ENCODE data around the gene MAP7.

MAP7 gene

DNA sequence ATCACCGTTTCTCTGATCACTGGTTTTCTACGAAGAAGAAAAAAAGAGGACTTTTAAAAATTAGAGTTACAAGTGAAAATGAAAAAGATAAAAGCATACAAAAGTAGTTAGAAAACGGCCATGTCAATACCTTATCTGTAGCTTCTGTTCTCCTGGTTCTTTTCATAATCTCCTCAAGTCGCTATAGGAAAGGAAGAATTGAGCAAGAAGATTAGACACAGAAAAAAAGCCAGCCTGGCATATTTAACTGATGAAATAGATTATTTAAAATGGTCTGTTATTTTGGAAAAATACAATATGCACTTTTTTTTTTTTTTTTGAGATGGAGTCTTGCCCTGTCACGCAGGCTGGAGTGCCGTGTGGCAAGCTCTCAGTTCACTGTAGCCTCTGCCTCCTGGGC is 190.4 kb downstream of the MAP7 start:
- DNase-seq (ENCODE audit: low spot score): no peak
- TF ChIP-seq, protein P1, sequence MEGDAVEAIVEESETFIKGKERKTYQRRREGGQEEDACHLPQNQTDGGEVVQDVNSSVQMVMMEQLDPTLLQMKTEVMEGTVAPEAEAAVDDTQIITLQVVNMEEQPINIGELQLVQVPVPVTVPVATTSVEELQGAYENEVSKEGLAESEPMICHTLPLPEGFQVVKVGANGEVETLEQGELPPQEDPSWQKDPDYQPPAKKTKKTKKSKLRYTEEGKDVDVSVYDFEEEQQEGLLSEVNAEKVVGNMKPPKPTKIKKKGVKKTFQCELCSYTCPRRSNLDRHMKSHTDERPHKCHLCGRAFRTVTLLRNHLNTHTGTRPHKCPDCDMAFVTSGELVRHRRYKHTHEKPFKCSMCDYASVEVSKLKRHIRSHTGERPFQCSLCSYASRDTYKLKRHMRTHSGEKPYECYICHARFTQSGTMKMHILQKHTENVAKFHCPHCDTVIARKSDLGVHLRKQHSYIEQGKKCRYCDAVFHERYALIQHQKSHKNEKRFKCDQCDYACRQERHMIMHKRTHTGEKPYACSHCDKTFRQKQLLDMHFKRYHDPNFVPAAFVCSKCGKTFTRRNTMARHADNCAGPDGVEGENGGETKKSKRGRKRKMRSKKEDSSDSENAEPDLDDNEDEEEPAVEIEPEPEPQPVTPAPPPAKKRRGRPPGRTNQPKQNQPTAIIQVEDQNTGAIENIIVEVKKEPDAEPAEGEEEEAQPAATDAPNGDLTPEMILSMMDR (IDR thresholded peaks at IDR 0.05; ENCODE audit: extremely low read depth, insufficient read depth, missing control alignments): no peak
- in situ Hi-C loops (cut with MboI; ENCODE audit: low pct_unique_long_range_greater_than_20kb, low sequenced_read_pairs, unreplicated experiment): no loop called here

DNA sequence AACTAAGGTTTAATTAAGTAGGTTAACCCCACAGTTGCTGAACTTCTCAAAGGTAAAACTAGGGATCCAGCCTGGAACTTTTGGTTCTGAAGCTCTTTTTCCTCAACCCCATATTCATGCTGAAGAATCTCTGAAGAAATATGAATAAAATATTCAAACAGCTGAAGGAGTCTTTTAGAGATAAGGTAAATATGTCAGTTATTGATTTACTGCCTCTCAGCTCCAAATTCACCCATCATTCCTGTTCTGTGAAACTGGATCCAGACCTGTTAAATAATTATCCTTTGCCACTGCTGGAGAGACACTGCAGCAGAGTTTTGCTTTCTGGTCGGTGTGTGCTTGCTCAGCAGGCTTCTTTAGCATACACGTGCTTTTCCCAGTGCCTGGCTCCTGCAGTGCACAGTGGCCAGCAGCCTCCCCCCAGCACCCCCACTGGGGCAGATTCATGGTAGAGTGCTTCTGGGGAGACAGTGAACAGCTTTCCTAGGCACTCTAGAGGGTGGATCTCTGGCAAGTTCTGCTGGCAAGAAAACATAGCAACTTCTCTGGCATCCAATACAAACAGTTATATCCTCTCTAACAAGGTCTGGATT is 198.6 kb downstream of the MAP7 start:
- TF ChIP-seq, protein P1 (IDR thresholded peaks at IDR 0.05; ENCODE audit: extremely low read depth, insufficient read depth, missing control alignments): no peak
- no peak for DNase-seq (ENCODE audit: low spot score)
- in situ Hi-C loops (cut with MboI; ENCODE audit: low pct_unique_long_range_greater_than_20kb, low sequenced_read_pairs, unreplicated experiment): no loop called here

DNA sequence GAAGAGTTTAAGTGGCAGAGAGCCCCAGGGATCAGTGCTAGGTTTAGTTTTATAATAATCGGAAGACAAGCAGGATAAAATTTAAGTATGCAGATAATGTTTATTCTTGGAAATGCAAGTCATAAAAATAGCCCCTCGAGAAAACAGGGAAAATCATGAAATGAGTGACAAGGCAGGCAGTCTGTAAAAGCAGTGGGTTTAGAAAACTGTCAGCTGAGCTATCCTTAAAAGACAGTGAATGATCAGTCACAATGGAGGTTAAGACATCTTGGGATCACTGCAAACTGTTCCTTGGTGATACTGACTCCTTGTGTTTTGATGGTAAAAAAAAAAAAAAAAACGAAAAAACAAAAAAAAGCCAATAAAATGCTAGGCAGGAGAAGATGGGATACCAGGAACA is 199.3 kb downstream of the MAP7 start:
- DNase-seq (ENCODE audit: low spot score): no peak
- TF ChIP-seq, protein P1 (IDR thresholded peaks at IDR 0.05; ENCODE audit: extremely low read depth, insufficient read depth, missing control alignments): no peak
- in situ Hi-C loops (cut with MboI; ENCODE audit: low pct_unique_long_range_greater_than_20kb, low sequenced_read_pairs, unreplicated experiment): no loop called here

DNA sequence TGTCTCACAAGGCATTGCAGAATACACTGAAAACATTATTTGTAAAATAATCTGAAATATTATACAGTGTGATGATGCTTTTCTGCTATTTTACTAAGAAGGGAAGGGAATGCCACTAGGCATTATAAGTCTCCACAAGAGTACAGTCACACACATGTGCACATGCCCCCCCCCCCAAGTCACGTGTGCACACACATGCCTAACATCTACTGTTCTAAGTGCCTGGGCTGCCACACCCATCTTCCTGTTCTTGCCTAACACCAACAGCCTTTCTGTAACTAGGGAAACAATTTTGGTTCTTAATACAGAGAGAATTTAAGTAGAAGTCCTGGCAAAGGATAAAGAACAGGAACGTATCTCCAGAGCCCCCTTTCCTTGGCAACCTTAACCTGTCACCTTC is 202.4 kb downstream of the MAP7 start:
- in situ Hi-C loops (cut with MboI; ENCODE audit: low pct_unique_long_range_greater_than_20kb, low sequenced_read_pairs, unreplicated experiment): no loop called here

DNA sequence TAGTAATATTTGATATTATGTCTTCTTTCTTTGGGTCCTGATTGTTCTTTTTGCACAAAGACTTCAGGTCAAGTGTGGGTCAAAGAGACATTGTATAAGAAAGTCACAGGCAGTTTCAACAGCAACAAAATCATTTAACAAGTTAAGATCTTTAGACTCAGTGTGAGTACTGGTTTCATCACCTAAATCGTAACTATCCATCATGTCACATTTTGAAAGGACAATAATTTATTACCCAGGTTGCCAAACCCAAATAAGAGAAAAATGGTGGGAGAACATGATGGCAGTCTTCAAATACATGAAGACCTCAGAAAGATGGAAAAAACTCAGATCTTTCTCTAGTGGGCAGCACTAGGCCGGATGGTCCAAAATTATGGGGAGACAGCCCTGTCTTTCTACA is 205.1 kb downstream of the MAP7 start:
- DNase-seq (ENCODE audit: low spot score): no peak
- TF ChIP-seq, protein P1 (IDR thresholded peaks at IDR 0.05; ENCODE audit: extremely low read depth, insufficient read depth, missing control alignments): no peak
- in situ Hi-C loops (cut with MboI; ENCODE audit: low pct_unique_long_range_greater_than_20kb, low sequenced_read_pairs, unreplicated experiment): no loop called here

More for the DNA sequence above, 202.4 kb downstream of the MAP7 start:
- TF ChIP-seq, protein P1 (IDR thresholded peaks at IDR 0.05; ENCODE audit: extremely low read depth, insufficient read depth, missing control alignments): no peak
- no peak for DNase-seq (ENCODE audit: low spot score)

DNA sequence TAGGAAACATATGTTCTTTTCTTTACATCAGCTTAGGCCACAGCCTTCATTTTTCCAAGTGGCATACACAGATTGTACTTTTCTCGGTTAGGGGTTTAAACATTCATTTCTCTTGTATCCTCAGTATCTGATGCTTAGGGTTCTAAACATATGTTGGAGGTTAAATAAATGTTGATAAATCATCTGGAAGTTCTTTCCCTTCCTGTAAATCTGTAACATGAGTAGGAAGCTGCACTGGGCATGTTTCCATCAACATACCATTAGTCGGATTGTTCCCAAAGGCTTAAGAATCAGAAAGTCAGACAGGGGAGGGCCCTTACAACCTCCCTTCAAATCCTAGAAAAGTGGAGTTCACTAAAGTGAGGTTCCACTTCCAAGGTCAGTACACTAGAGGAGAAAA is 205.8 kb downstream of the MAP7 start:
- no peak for DNase-seq (ENCODE audit: low spot score)
- in situ Hi-C loops (cut with MboI; ENCODE audit: low pct_unique_long_range_greater_than_20kb, low sequenced_read_pairs, unreplicated experiment): no loop called here

More for the DNA sequence above, 205.8 kb downstream of the MAP7 start:
- TF ChIP-seq, protein P1 (IDR thresholded peaks at IDR 0.05; ENCODE audit: extremely low read depth, insufficient read depth, missing control alignments): no peak

Data from GM13977 (cell line).